ENCODE measurements around the gene CCDC172. TPM values are rescaled to one million over a fixed set of nuclear protein-coding genes. Genes with fewer than 3 reads are reported as not detected.

CCDC172 gene
- total RNA-seq, 1 donor from 2014 or later: not detected

DNA sequence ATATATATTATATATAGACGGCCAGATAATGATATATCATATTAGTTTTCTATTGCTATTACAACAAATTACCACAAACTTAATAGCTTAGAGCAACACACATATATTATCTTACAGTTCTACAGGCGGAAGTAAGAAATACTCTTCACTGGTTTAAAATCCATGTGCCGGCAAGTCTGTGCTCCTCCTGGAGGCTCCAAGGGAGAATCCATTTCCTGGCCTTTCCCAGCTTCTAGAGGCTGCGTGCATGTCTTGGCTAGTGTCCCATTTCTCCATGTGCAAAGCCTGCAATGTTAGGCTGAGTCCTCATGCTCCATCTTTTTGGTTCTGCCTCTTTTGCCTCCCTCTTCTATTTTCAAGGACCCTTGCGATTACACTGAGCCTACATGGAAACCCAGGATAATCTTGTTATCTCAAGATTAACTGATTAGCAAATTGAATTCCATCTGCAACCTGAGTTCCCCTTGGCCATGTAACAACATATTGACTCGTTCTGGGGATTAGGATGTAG is 79.5 kb downstream of the CCDC172 start:
- DNase-seq (ENCODE audit: low read depth, low spot score): no peak
- no peak overlapping the region for H3K27ac Mint-ChIP-seq (ENCODE audit: unreplicated experiment)
- H3K4me1 Mint-ChIP-seq: peaks cover 4% of the 10 kb centered on the region
- no peaks in the 10 kb centered on the region for H3K36me3 Mint-ChIP-seq (ENCODE audit: low read depth)
- H3K4me3 Mint-ChIP-seq: no peak overlapping the region
- TF ChIP-seq, protein P1, sequence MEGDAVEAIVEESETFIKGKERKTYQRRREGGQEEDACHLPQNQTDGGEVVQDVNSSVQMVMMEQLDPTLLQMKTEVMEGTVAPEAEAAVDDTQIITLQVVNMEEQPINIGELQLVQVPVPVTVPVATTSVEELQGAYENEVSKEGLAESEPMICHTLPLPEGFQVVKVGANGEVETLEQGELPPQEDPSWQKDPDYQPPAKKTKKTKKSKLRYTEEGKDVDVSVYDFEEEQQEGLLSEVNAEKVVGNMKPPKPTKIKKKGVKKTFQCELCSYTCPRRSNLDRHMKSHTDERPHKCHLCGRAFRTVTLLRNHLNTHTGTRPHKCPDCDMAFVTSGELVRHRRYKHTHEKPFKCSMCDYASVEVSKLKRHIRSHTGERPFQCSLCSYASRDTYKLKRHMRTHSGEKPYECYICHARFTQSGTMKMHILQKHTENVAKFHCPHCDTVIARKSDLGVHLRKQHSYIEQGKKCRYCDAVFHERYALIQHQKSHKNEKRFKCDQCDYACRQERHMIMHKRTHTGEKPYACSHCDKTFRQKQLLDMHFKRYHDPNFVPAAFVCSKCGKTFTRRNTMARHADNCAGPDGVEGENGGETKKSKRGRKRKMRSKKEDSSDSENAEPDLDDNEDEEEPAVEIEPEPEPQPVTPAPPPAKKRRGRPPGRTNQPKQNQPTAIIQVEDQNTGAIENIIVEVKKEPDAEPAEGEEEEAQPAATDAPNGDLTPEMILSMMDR (conservative IDR thresholded peaks at IDR 0.05): no peak
- H3K27me3 Mint-ChIP-seq (ENCODE audit: low read depth): no peaks in the 10 kb centered on the region
- peaks cover 6% of the 10 kb centered on the region for H3K9me3 Mint-ChIP-seq

GRCh38 chr10:116408719-116409118 is 84.5 kb downstream of the CCDC172 start:
- Mint-ChIP-seq H3K4me3 (no peak overlapping the region), H3K36me3 (ENCODE audit: low read depth) (no peaks in the 10 kb centered on the region), H3K4me1 (peaks cover 9% of the 10 kb centered on the region), H3K9me3 (peaks cover 8% of the 10 kb centered on the region), H3K27me3 (ENCODE audit: low read depth) (no peaks in the 10 kb centered on the region), H3K27ac (ENCODE audit: unreplicated experiment) (no peak overlapping the region)
- TF ChIP-seq, protein P1 (conservative IDR thresholded peaks at IDR 0.05): no peak
- no peak for DNase-seq (ENCODE audit: low read depth, low spot score)

GRCh38 chr10:116410351-116410750 is 86.1 kb downstream of the CCDC172 start:
- H3K27ac Mint-ChIP-seq (ENCODE audit: unreplicated experiment): no peak overlapping the region

DNA sequence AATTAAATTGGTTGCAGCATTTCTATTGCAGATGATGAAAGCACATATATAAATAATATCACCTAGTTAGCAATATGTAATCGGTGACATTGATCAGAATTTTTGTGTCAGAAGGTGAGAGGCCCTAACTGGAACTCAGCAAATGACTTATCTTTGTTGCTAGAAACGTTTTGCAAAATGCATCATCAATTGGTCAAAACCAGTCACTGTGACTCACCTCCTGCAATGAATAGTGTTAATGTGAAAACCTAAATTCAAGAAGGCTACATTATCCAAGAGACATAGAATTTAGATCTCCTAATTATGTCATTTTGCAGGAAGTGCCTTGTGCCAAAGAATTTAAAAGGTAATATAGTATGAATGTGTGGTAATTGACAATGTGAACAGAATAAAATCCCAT is 93.6 kb downstream of the CCDC172 start:
- no peaks in the 10 kb centered on the region for H3K27me3 Mint-ChIP-seq (ENCODE audit: low read depth)
- no peak overlapping the region for H3K4me3 Mint-ChIP-seq
- H3K9me3 Mint-ChIP-seq: no peaks in the 10 kb centered on the region
- no peak for DNase-seq (ENCODE audit: low read depth, low spot score)
- H3K4me1 Mint-ChIP-seq: no peaks in the 10 kb centered on the region
- H3K36me3 Mint-ChIP-seq (ENCODE audit: low read depth): no peaks in the 10 kb centered on the region
- TF ChIP-seq, protein P1 (conservative IDR thresholded peaks at IDR 0.05): no peak
- no peak overlapping the region for H3K27ac Mint-ChIP-seq (ENCODE audit: unreplicated experiment)

More at GRCh38 chr10:116410351-116410750, 86.1 kb downstream of the CCDC172 start:
- peaks cover 9% of the 10 kb centered on the region for H3K4me1 Mint-ChIP-seq
- no peaks in the 10 kb centered on the region for H3K27me3 Mint-ChIP-seq (ENCODE audit: low read depth)
- no peak for DNase-seq (ENCODE audit: low read depth, low spot score)
- H3K4me3 Mint-ChIP-seq: no peak overlapping the region
- H3K36me3 Mint-ChIP-seq (ENCODE audit: low read depth): no peaks in the 10 kb centered on the region
- TF ChIP-seq, protein P1 (conservative IDR thresholded peaks at IDR 0.05): no peak
- H3K9me3 Mint-ChIP-seq: peaks cover 5% of the 10 kb centered on the region

GRCh38 chr10:116418389-116418788 is 94.1 kb downstream of the CCDC172 start:
- no peak overlapping the region for H3K4me3 Mint-ChIP-seq
- H3K27ac Mint-ChIP-seq (ENCODE audit: unreplicated experiment): no peak overlapping the region
- H3K4me1 Mint-ChIP-seq: no peaks in the 10 kb centered on the region
- TF ChIP-seq, protein P1 (conservative IDR thresholded peaks at IDR 0.05): no peak
- no peaks in the 10 kb centered on the region for H3K36me3 Mint-ChIP-seq (ENCODE audit: low read depth)
- no peaks in the 10 kb centered on the region for H3K9me3 Mint-ChIP-seq
- DNase-seq (ENCODE audit: low read depth, low spot score): no peak
- no peaks in the 10 kb centered on the region for H3K27me3 Mint-ChIP-seq (ENCODE audit: low read depth)
